ENCODE data around the gene PHKA2.

The PHKA2 gene

GRCh38 chrX:18894156-18894555, 89.8 kb downstream of the PHKA2 start:
- no peak overlapping the region for H3K4me3 ChIP-seq (ENCODE audit: low read depth, low read length)
- DNase-seq, result no peak
- no peaks in the 10 kb centered on the region for H3K36me3 ChIP-seq (replicated peaks)
- in situ Hi-C loops (cut with HindIII; ENCODE audit: low pct_ligation_motif_present, low sequenced_read_pairs), result no loop called here
- no peak for TF ChIP-seq CTCF (IDR thresholded peaks at IDR 0.05; ENCODE audit: low read depth, low read length, missing control alignments)
- H3K27ac ChIP-seq, result no peak overlapping the region
- no peaks in the 10 kb centered on the region for H3K27me3 ChIP-seq (replicated peaks)

- H3K27me3 ChIP-seq (replicated peaks), result no peaks in the 10 kb centered on the region
- no peak for TF ChIP-seq CTCF (IDR thresholded peaks at IDR 0.05; ENCODE audit: low read depth, low read length, missing control alignments)
- H3K36me3 ChIP-seq (replicated peaks), result no peaks in the 10 kb centered on the region
- in situ Hi-C loops (cut with HindIII; ENCODE audit: low pct_ligation_motif_present, low sequenced_read_pairs), result no loop called here
- no peak for DNase-seq
- H3K4me3 ChIP-seq (ENCODE audit: low read depth, low read length), result no peak overlapping the region
- no peak overlapping the region for H3K27ac ChIP-seq
These were observed 90.4 kb downstream of the PHKA2 start for GRCh38 chrX:18893536-18893935.

- Histone ChIP-seq H3K27me3 (replicated peaks) (no peaks in the 10 kb centered on the region), H3K27ac (no peak overlapping the region), H3K36me3 (replicated peaks) (no peaks in the 10 kb centered on the region), H3K4me3 (ENCODE audit: low read depth, low read length) (no peak overlapping the region)
- in situ Hi-C loops (cut with HindIII; ENCODE audit: low pct_ligation_motif_present, low sequenced_read_pairs), result no loop called here
- TF ChIP-seq CTCF (IDR thresholded peaks at IDR 0.05; ENCODE audit: low read depth, low read length, missing control alignments), result no peak
- DNase-seq, result no peak
These were observed 91.0 kb downstream of the PHKA2 start for GRCh38 chrX:18892899-18893298.

- Histone ChIP-seq H3K4me3 (ENCODE audit: low read depth, low read length) (no peak overlapping the region), H3K27ac (no peak overlapping the region), H3K27me3 (replicated peaks) (no peaks in the 10 kb centered on the region), H3K36me3 (replicated peaks) (no peaks in the 10 kb centered on the region)
- in situ Hi-C loops (cut with HindIII; ENCODE audit: low pct_ligation_motif_present, low sequenced_read_pairs), result no loop called here
- TF ChIP-seq CTCF (IDR thresholded peaks at IDR 0.05; ENCODE audit: low read depth, low read length, missing control alignments), result no peak
- no peak for DNase-seq
These were observed 92.4 kb downstream of the PHKA2 start for GRCh38 chrX:18891548-18891945.

- Histone ChIP-seq H3K27me3 (replicated peaks) (no peaks in the 10 kb centered on the region), H3K4me3 (ENCODE audit: low read depth, low read length) (no peak overlapping the region), H3K36me3 (replicated peaks) (no peaks in the 10 kb centered on the region), H3K27ac (no peak overlapping the region)
- no peak for DNase-seq
- TF ChIP-seq CTCF (IDR thresholded peaks at IDR 0.05; ENCODE audit: low read depth, low read length, missing control alignments), result no peak
- in situ Hi-C loops (cut with HindIII; ENCODE audit: low pct_ligation_motif_present, low sequenced_read_pairs), result no loop called here
These were observed 93.0 kb downstream of the PHKA2 start for GRCh38 chrX:18890724-18891547.

GRCh38 chrX:18890049-18890381, 93.9 kb downstream of the PHKA2 start:
- no peak for TF ChIP-seq CTCF (IDR thresholded peaks at IDR 0.05; ENCODE audit: low read depth, low read length, missing control alignments)
- no peak for DNase-seq
- Histone ChIP-seq H3K36me3 (replicated peaks) (no peaks in the 10 kb centered on the region), H3K4me3 (ENCODE audit: low read depth, low read length) (no peak overlapping the region), H3K27ac (no peak overlapping the region), H3K27me3 (replicated peaks) (no peaks in the 10 kb centered on the region)
- in situ Hi-C loops (cut with HindIII; ENCODE audit: low pct_ligation_motif_present, low sequenced_read_pairs), result no loop called here
